Gastroesophageal sphincter (tissue), 3 donors: Measurements from ENCODE around the gene RNF152.
"Not testable (repeated sequence)": the region's sequence is repeated elsewhere in the genome, so short reads cannot be mapped to it uniquely, and the experiment has no call there.

Experiments used
- EP300 ChIP-seq: sonication (generic); formaldehyde crosslinking; IDR thresholded peaks from one replicate; pipeline ENCODE4 v1.6.1; 2017; ENCODE audit warnings: antibody characterized with exemption, mild to moderate bottlenecking
- POLR2AphosphoS5 ChIP-seq: sonication (generic); formaldehyde crosslinking; IDR thresholded peaks from one replicate; pipeline ENCODE4 v1.6.1; 2017; ENCODE audit warnings: antibody characterized with exemption
- TF ChIP-seq, protein P1 (sequence below), 4 experiments: fragments of 200-600 bp in 2 of 4; fragments of 450-650 bp in 2 of 4; sonication (generic) in 1 of 4; IDR thresholded peaks; one replicate each; pipeline ENCODE4 v1.5.1; 2017 to 2019; ENCODE audit warnings: antibody characterized with exemption in 4 of 4, mild to moderate bottlenecking in 2 of 4, moderate library complexity in 2 of 4

DNA sequence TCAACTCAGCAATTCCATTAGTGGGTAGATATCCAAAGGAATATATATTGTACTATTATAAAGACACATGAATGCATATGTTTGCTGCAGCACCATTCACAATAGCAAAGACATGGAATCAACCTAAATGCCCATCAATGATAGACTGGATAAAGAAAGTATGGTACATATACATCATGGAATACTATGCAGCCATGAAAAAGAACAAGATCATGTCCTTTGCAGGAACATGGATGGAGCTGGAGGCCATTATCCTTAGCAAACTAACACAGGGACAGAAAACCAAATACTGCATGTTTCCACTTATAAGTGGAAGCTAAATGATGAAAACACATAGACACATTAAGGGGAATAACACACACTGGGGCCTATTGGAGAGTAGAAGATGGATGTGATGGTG lies 116.6 kb downstream of the RNF152 start:
- TF ChIP-seq, protein P1, sequence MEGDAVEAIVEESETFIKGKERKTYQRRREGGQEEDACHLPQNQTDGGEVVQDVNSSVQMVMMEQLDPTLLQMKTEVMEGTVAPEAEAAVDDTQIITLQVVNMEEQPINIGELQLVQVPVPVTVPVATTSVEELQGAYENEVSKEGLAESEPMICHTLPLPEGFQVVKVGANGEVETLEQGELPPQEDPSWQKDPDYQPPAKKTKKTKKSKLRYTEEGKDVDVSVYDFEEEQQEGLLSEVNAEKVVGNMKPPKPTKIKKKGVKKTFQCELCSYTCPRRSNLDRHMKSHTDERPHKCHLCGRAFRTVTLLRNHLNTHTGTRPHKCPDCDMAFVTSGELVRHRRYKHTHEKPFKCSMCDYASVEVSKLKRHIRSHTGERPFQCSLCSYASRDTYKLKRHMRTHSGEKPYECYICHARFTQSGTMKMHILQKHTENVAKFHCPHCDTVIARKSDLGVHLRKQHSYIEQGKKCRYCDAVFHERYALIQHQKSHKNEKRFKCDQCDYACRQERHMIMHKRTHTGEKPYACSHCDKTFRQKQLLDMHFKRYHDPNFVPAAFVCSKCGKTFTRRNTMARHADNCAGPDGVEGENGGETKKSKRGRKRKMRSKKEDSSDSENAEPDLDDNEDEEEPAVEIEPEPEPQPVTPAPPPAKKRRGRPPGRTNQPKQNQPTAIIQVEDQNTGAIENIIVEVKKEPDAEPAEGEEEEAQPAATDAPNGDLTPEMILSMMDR (IDR thresholded peaks at IDR 0.05): not testable (repeated sequence)
- not testable (repeated sequence) for TF ChIP-seq POLR2AphosphoS5, EP300
